C4-2B (cell line): ENCODE data around the gene NR3C1.

ENCODE experiments used
- CTCF ChIP-seq: fragments of 450-650 bp; conservative IDR thresholded peaks from 2 replicates; pipeline ENCODE4 v1.5.1; 2017; ENCODE audit warnings: mild to moderate bottlenecking
- ZFX ChIP-seq: fragments of 450-650 bp; IDR thresholded peaks from 2 replicates; pipeline ENCODE4 v1.6.1; 2017

GRCh38 chr5:143281226-143281625 is 122.3 kb downstream of the NR3C1 start:
- no peak for TF ChIP-seq CTCF
- no peak for TF ChIP-seq ZFX
